NCI-H2029 (cell line): ENCODE data around the gene DLG2.

Source experiments
- DNase-seq: peaks from one replicate; lab custom pipeline; 2025; lab: John Stamatoyannopoulos, UW

DLG2 gene

GRCh38 chr11:83720675-83721074 is 1906.5 kb downstream of the DLG2 start:
- DNase-seq: no peak

GRCh38 chr11:83717537-83717936 is 1909.6 kb downstream of the DLG2 start:
- no peak for DNase-seq

- no peak for DNase-seq
These were observed 1911.1 kb downstream of the DLG2 start for GRCh38 chr11:83715927-83716535.

- DNase-seq: no peak
These were observed 1913.4 kb downstream of the DLG2 start for GRCh38 chr11:83713708-83714107.

GRCh38 chr11:83711106-83711527 is 1916.0 kb downstream of the DLG2 start:
- no peak for DNase-seq

GRCh38 chr11:83709434-83709833 is 1917.7 kb downstream of the DLG2 start:
- DNase-seq: no peak

- no peak for DNase-seq
These were observed 1920.6 kb downstream of the DLG2 start for GRCh38 chr11:83706566-83706965.

GRCh38 chr11:83702796-83703195 is 1924.3 kb downstream of the DLG2 start:
- no peak for DNase-seq

GRCh38 chr11:83697518-83697917 is 1929.6 kb downstream of the DLG2 start:
- DNase-seq: no peak

GRCh38 chr11:83695046-83695445 is 1932.1 kb downstream of the DLG2 start:
- no peak for DNase-seq

GRCh38 chr11:83694191-83694910 is 1932.8 kb downstream of the DLG2 start:
- no peak for DNase-seq

- DNase-seq: no peak
These were observed 1933.7 kb downstream of the DLG2 start for GRCh38 chr11:83693306-83693992.

- DNase-seq: no peak
These were observed 1934.5 kb downstream of the DLG2 start for GRCh38 chr11:83692675-83693074.

GRCh38 chr11:83691451-83691950 is 1935.6 kb downstream of the DLG2 start:
- no peak for DNase-seq

- no peak for DNase-seq
These were observed 1937.9 kb downstream of the DLG2 start for GRCh38 chr11:83689144-83689780.

GRCh38 chr11:83687787-83688186 is 1939.4 kb downstream of the DLG2 start:
- no peak for DNase-seq

GRCh38 chr11:83685730-83686129 is 1941.4 kb downstream of the DLG2 start:
- DNase-seq: no peak

GRCh38 chr11:83684071-83684470 is 1943.1 kb downstream of the DLG2 start:
- DNase-seq: no peak

GRCh38 chr11:83682611-83682973 is 1944.6 kb downstream of the DLG2 start:
- no peak for DNase-seq

GRCh38 chr11:83681906-83682610 is 1945.1 kb downstream of the DLG2 start:
- no peak for DNase-seq

GRCh38 chr11:83681031-83681781 is 1945.9 kb downstream of the DLG2 start:
- DNase-seq: no peak
